Smooth muscle cell (in vitro differentiated cells): Measurements from ENCODE around the gene UNC79. TPM values are rescaled to one million over a fixed set of nuclear protein-coding genes. Genes with fewer than 3 reads are reported as not detected.

Source experiments
- DNase-seq: peaks from one replicate; lab custom pipeline; 2025; ENCODE audit not compliant: unreplicated experiment; lab: John Stamatoyannopoulos, UW
- H2AFZ ChIP-seq: fragments of 200-600 bp; sonication (generic); 2 replicates; pipeline ENCODE4 v1.6.0; 2016; ENCODE audit warnings: antibody characterized with exemption, low read depth, mild to moderate bottlenecking
- H3F3A ChIP-seq: fragments of 200-600 bp; sonication (generic); 2 replicates; pipeline ENCODE4 v1.6.0; 2017; ENCODE audit warnings: antibody characterized with exemption, low read depth
- H3K27ac ChIP-seq: fragments of 200-600 bp; sonication (generic); 2 replicates; pipeline ENCODE4 v1.5.1; 2016; ENCODE audit warnings: low read depth, mild to moderate bottlenecking
- H3K27me3 ChIP-seq: fragments of 200-600 bp; sonication (generic); 2 replicates; pipeline ENCODE4 v1.6.1; 2016; ENCODE audit warnings: low read depth, mild to moderate bottlenecking
- H3K36me3 ChIP-seq: fragments of 200-600 bp; sonication (generic); 2 replicates; pipeline ENCODE4 v1.5.1; 2016; ENCODE audit warnings: low read depth
- H3K4me1 ChIP-seq: fragments of 200-600 bp; sonication (generic); 2 replicates; pipeline ENCODE4 v1.5.1; 2016; ENCODE audit warnings: low read depth
- H3K4me2 ChIP-seq: fragments of 200-600 bp; sonication (generic); 2 replicates; pipeline ENCODE4 v1.6.0; 2016; ENCODE audit warnings: mild to moderate bottlenecking
- H3K4me3 ChIP-seq: fragments of 200-600 bp; sonication (generic); 2 replicates; pipeline ENCODE4 v1.5.1; 2016; ENCODE audit warnings: mild to moderate bottlenecking
- H3K79me2 ChIP-seq: fragments of 200-600 bp; sonication (generic); 2 replicates; pipeline ENCODE4 v1.6.0; 2016; ENCODE audit warnings: low read depth, mild to moderate bottlenecking
- H3K9ac ChIP-seq: fragments of 200-600 bp; sonication (generic); 2 replicates; pipeline ENCODE4 v1.6.0; 2016; ENCODE audit warnings: low read depth
- H3K9me3 ChIP-seq: fragments of 200-600 bp; sonication (generic); replicated peaks from 2 replicates; pipeline ENCODE4 v1.5.1; 2016; ENCODE audit warnings: low read depth
- H4K20me1 ChIP-seq: fragments of 200-600 bp; sonication (generic); 2 replicates; pipeline ENCODE4 v1.6.0; 2016; ENCODE audit warnings: low read depth
- WGBS: methylation state at CpG from one replicate; pipeline ENCODE4 v1.1.7; 2016; ENCODE audit warnings: low lambda C conversion rate; 5-methylcytosine and 5-hydroxymethylcytosine counted together
- polyA plus RNA-seq: library from polyadenylated mRNA; unstranded; fragments of >200 nt; fragmentation: Nextera tagmentation; extraction: Ambion mirVana; gene quantifications from 2 replicates; pipeline ENCODE4 v1.2.1, GENCODE V29; 2016
- total RNA-seq: library from RNA; depleted of rRNA; stranded (reverse); fragments of >200 nt; gene quantifications from 2 replicates; pipeline ENCODE4 v1.2.3, GENCODE V29; 2014
- TF ChIP-seq, protein P1 (sequence below): fragments of 200-600 bp; sonication (generic); IDR thresholded peaks from 2 replicates; pipeline ENCODE4 v1.5.1; 2017; ENCODE audit warnings: borderline replicate concordance, mild to moderate bottlenecking, antibody characterized with exemption; ENCODE audit not compliant: insufficient read depth, poor library complexity, severe bottlenecking

UNC79 gene
- total and polyA plus RNA-seq, 2 experiments from 2014 or later = 0.06 to 0.36 TPM

DNA sequence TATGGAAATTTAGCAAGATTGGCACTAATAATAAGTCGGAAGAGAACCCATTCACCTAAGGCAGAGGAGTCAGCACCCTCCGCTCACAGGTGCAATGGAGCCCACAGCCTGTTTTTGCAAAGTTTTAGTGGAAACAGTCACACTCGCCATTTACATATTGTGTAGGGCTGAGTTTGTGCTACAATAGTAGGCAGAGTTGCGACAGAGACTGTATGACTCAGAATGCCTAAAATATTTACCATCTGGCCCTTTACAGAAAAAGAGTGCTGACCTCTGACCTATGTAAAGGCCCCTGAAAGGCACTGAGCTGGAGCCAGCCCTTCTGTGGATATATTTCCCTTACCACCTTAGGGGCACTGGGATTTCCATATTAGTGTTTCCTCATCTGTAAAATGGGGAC lies 278.5 kb downstream of the UNC79 start:
- no peaks in the 10 kb centered on the region for H3K36me3 ChIP-seq
- H4K20me1 ChIP-seq = no peaks in the 10 kb centered on the region
- H2AFZ ChIP-seq = no peak overlapping the region
- no peak overlapping the region for H3K27ac ChIP-seq
- WGBS = 73% methylated on average over 4 of the region's 4 CpGs
- no peaks in the 10 kb centered on the region for H3K79me2 ChIP-seq
- DNase-seq = no peak
- H3K4me1 ChIP-seq = peaks cover 4% of the 10 kb centered on the region
- no peak overlapping the region for H3K9ac ChIP-seq
- H3F3A ChIP-seq = no peaks in the 10 kb centered on the region
- H3K4me3 ChIP-seq = no peak overlapping the region
- TF ChIP-seq, protein P1, sequence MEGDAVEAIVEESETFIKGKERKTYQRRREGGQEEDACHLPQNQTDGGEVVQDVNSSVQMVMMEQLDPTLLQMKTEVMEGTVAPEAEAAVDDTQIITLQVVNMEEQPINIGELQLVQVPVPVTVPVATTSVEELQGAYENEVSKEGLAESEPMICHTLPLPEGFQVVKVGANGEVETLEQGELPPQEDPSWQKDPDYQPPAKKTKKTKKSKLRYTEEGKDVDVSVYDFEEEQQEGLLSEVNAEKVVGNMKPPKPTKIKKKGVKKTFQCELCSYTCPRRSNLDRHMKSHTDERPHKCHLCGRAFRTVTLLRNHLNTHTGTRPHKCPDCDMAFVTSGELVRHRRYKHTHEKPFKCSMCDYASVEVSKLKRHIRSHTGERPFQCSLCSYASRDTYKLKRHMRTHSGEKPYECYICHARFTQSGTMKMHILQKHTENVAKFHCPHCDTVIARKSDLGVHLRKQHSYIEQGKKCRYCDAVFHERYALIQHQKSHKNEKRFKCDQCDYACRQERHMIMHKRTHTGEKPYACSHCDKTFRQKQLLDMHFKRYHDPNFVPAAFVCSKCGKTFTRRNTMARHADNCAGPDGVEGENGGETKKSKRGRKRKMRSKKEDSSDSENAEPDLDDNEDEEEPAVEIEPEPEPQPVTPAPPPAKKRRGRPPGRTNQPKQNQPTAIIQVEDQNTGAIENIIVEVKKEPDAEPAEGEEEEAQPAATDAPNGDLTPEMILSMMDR = no peak
- no peak overlapping the region for H3K4me2 ChIP-seq
- H3K27me3 ChIP-seq = no peaks in the 10 kb centered on the region
- no peaks in the 10 kb centered on the region for H3K9me3 ChIP-seq

- TF ChIP-seq, protein P1 = no peak
- no peaks in the 10 kb centered on the region for H3K36me3 ChIP-seq
- DNase-seq = no peak
Measured at GRCh38 chr14:93712079-93712837, 281.5 kb downstream of the UNC79 start.

DNA sequence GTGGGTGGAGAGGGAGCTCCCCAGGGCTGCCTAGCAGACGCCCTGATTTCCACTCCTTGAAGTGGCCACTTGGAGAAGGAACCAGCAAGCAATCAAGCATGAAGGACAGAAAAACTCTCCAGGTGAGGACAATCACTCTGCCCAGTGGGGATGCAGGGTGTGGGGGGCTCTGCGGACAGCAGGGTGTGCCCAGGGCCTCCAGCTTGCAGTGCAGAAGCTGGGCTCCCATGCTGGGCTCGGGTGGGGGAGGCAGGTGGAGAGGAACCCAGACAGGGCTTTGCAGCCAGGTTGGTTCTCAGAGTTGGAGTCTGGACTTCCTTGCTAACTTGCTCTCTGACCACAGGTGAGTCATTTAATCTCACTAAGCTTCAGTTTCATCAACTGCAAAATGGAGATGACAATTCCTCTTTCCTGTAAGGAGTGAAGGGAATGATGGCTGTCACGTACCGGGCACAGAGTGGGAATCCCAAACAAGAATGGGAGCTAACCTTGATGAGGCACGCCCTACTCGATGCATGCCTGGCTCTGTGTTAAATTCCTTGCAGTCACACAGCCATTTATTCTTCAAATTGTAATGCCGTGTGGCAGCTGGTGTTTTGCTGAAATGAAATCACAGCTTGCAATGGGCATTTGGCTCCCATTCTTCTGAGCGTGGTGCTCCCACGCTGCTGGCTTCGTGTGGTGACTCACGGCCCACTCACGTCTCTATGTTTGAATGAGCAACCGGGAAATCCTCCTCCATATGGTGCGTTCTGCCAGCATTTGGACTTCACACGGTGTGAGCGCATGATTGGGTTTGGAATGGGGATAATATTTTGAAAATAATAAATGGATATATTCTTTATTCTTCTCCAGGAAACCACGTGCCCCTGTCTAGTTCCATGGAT lies 282.3 kb downstream of the UNC79 start:
- no peak overlapping the region for H3K4me2 ChIP-seq
- no peak overlapping the region for H2AFZ ChIP-seq
- TF ChIP-seq, protein P1 = no peak
- H3F3A ChIP-seq = no peaks in the 10 kb centered on the region
- no peak for DNase-seq
- H3K79me2 ChIP-seq = no peaks in the 10 kb centered on the region
- no peaks in the 10 kb centered on the region for H3K27me3 ChIP-seq
- 65% methylated on average over 18 of the region's 18 CpGs for WGBS
- no peaks in the 10 kb centered on the region for H3K9me3 ChIP-seq
- H3K36me3 ChIP-seq = no peaks in the 10 kb centered on the region
- H3K4me1 ChIP-seq = peaks cover 4% of the 10 kb centered on the region
- H3K9ac ChIP-seq = no peak overlapping the region
- no peak overlapping the region for H3K27ac ChIP-seq
- H3K4me3 ChIP-seq = no peak overlapping the region
- no peaks in the 10 kb centered on the region for H4K20me1 ChIP-seq

More at GRCh38 chr14:93712079-93712837, 281.5 kb downstream of the UNC79 start:
- Histone ChIP-seq H3K79me2 (no peaks in the 10 kb centered on the region), H3K27ac (no peak overlapping the region), H3K9ac (no peak overlapping the region), H2AFZ (no peak overlapping the region), H3K27me3 (no peaks in the 10 kb centered on the region), H3F3A (no peaks in the 10 kb centered on the region), H3K4me3 (no peak overlapping the region), H3K9me3 (no peaks in the 10 kb centered on the region), H4K20me1 (no peaks in the 10 kb centered on the region), H3K4me1 (peaks cover 4% of the 10 kb centered on the region), H3K4me2 (no peak overlapping the region)
- 82% methylated on average over 9 of the region's 9 CpGs for WGBS
